H1 (cell line): Measurements from ENCODE around the gene GPR137. TPM values are rescaled to one million over a fixed set of nuclear protein-coding genes. Genes with fewer than 3 reads are reported as not detected.

ENCODE experiments used
- CHD7 ChIP-seq: fragments of 300-600 bp; sonication (generic); IDR thresholded peaks from 2 replicates; pipeline ENCODE4 v1.7.1; 2012; ENCODE audit warnings: low read length, moderate library complexity, mild to moderate bottlenecking, inconsistent platforms; ENCODE audit not compliant: insufficient replicate concordance
- polyA plus RNA-seq, 7 experiments: library from polyadenylated mRNA; depleted of rRNA in 3 of 7; stranded (reverse) in 5 of 7; unstranded in 2 of 7; fragments of >200 nt in 5 of 7; fragments of 200-250 nt in 2 of 7; gene quantifications; 1 replicate in 5 of 7; 2 replicates in 1 of 7; 4 replicates in 1 of 7; pipeline versions ENCODE4 v1.2.1 to v1.2.3, GENCODE V29; 2011 to 2013; ENCODE audit warnings: missing spikeins in 2 of 7, mixed read lengths in 2 of 7
- total RNA-seq: library from RNA; stranded (reverse); fragmentation: NEBNext Ultra II Directional; extraction: Animal tissue kit (Norgen Biotek cat#: 25700); gene quantifications from 2 replicates; pipeline ENCODE4 v1.2.1, GENCODE V29; 2021

Gene GPR137
- total and polyA plus RNA-seq, 2 of the 8 experiments (the other 6 are each of a cell fraction or from before 2014, with no cell fraction given): 36.2 to 37.8 TPM

GRCh38 chr11:64306563-64306875, 20.9 kb downstream of the GPR137 start (continued):
- TF ChIP-seq CHD7: no peak
